Muscle layer of colon (tissue), 2 donors: ENCODE measurements around the gene SMARCE1.
A peak's percentile ranks its signal among the peaks of the same experiment; 100 is the strongest.

Experiments used
- H3K27ac ChIP-seq: one replicate; pipeline ENCODE4 v1.7.0; 2013; ENCODE audit warnings: low read depth, mild to moderate bottlenecking, low read length, moderate library complexity
- H3K27me3 ChIP-seq, 2 donors: one replicate each; pipeline ENCODE4 v1.7.0; 2013; ENCODE audit warnings: low read length in 2 of 2, mild to moderate bottlenecking in 2 of 2; ENCODE audit not compliant: insufficient read depth in 2 of 2, control insufficient read depth in 1 of 2
- H3K36me3 ChIP-seq: one replicate; pipeline ENCODE4 v1.7.0; 2013; ENCODE audit warnings: mild to moderate bottlenecking, low read length; ENCODE audit not compliant: insufficient read depth
- H3K4me1 ChIP-seq: one replicate; pipeline ENCODE4 v1.7.0; 2013; ENCODE audit warnings: mild to moderate bottlenecking, low read length; ENCODE audit not compliant: insufficient read depth
- H3K4me3 ChIP-seq, 2 donors: one replicate each; pipeline ENCODE4 v1.7.0; 2013; ENCODE audit warnings: low read length in 2 of 2, low read depth in 1 of 2, mild to moderate bottlenecking in 1 of 2, moderate library complexity in 1 of 2
- H3K9ac ChIP-seq: one replicate; pipeline ENCODE4 v1.7.0; 2013; ENCODE audit warnings: low read length
- H3K9me3 ChIP-seq: one replicate; pipeline ENCODE4 v1.7.0; 2013; ENCODE audit warnings: mild to moderate bottlenecking, low read length
- donor health status: abdominal sarcoma.
- donor health status: Adenocarcinoma of cecum.

SMARCE1 gene

DNA sequence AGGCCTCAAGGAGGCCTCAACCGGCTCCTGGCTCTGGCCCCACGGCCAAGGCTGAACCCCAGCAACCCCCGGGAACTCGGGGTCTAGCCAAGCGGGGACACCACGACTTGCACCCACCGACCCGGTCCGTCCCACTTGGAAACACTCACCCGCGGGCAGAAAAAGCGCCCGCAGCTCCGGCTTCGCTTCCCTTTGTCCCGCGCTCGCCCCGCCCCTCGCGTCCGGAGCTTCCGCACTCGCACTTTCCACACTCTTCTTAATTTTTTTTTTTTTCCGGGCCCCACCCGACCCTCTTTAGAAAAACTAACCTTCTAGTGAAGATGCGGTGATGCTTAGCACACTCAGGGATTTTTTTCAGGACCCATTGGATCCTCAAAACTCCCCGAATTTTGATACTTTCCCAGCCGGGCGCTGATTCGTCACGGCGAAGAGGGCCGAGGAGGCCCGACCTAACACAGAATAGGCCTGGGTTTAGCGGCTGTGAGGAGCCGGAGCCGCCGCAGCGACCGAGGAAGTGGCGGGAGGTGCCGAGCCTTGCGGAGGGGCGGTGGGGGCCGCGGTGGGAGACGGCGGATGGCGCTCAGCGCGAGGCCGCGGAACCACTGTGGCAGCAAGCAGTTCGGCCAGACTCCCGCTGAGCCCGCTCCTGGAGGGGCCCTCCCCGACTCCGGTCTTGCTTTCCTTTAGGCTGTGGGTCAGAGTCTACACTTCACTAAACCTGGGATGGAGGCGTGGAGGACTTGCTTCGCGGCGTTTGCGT is at the start of gene SMARCE1:
Gene SMARCE1 (minus strand): TSS at position 195 of the 760 bp plus-strand sequence. CDS start 2,016 bp downstream, outside the sequence.
- Histone ChIP-seq H3K36me3 (peaks cover 15% of the 10 kb centered on the region), H3K27ac (peak within 1 kb of the TSS; percentile 95), H3K27me3 (no peaks in the 10 kb centered on the region), H3K9ac (peak within 1 kb of the TSS; percentile 93), H3K4me1 (peaks cover 34% of the 10 kb centered on the region), H3K4me3 (peak within 1 kb of the TSS; percentile 82 to 98), H3K9me3 (no peaks in the 10 kb centered on the region)

DNA sequence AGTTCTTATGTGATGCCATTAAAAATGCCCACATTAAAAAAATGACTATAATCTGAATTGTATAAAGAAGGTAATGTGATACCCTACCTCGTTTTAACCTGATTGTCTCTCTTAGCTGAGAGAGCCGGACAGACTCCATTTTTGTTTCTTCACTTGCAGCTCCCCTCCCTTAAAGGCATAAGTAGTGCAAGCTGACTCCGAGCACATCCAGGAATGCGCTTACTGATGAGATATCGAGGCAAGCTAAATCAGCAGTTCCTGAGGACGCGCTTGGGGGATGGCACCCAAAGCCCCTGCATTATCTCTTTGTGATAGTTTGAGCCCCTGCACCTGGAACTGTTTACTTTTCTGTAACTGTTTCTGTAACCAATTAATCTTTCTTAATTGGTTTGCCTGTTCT is 49.7 kb upstream of the SMARCE1 start:
- H3K9ac ChIP-seq, result no peak overlapping the region
- H3K36me3 ChIP-seq, result no peaks in the 10 kb centered on the region
- no peaks in the 10 kb centered on the region for H3K9me3 ChIP-seq
- no peak overlapping the region for H3K4me3 ChIP-seq
- H3K27me3 ChIP-seq, result no peaks in the 10 kb centered on the region
- no peak overlapping the region for H3K27ac ChIP-seq
- H3K4me1 ChIP-seq, result no peaks in the 10 kb centered on the region

DNA sequence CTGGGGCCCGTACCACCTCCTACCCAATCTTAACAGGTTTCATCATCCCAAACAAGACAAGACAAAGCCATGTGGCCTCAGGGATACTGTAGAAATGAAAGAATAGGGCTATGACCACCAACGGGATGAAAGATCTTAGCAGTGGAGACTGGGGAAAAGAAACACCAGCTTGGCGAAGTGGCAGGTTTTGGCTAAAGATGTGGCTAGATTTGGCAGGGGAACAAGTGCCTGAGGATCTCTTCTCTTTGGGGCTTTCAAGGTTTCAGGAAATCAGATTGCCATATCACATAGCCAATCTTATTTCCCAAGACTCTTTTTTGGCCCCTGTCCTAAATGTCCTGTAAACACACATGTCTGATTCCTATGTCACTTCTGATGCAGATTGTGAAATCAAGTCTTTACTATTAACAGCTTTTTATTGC is 49.0 kb upstream of the SMARCE1 start:
- Histone ChIP-seq H3K4me1 (no peaks in the 10 kb centered on the region), H3K9me3 (no peaks in the 10 kb centered on the region), H3K27me3 (no peaks in the 10 kb centered on the region), H3K27ac (no peak overlapping the region), H3K4me3 (no peak overlapping the region), H3K36me3 (no peaks in the 10 kb centered on the region), H3K9ac (no peak overlapping the region)

DNA sequence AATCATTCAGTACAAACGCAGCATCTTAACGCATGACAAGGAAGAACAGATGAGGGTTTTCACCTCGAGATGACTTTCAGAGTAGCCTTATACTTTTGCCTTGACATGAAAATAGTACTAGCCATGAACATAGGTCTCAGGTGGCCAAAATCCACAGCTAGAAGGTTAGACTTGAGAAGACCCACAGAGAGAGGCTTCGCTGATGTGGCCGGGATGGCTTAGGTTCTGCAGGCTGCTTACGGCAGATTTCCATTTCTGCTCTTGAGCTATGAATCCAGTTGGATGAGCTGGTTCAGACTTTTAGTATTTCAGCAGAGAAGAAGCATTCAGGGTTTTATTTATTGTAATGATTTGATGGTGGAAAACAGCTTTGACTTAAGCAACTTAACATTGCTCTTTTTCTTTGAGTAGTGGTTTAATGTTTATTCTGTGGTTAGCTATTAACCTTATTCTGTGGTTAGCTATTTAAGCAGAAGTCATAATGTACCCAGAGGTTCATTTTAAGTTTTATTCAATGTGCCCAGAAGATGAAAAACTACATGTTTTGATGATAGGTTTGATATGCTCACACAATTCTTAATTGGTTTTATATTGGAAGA is 48.4 kb upstream of the SMARCE1 start:
- Histone ChIP-seq H3K36me3 (no peaks in the 10 kb centered on the region), H3K4me3 (no peak overlapping the region), H3K27ac (no peak overlapping the region), H3K4me1 (no peaks in the 10 kb centered on the region), H3K9ac (no peak overlapping the region), H3K27me3 (no peaks in the 10 kb centered on the region), H3K9me3 (no peaks in the 10 kb centered on the region)

DNA sequence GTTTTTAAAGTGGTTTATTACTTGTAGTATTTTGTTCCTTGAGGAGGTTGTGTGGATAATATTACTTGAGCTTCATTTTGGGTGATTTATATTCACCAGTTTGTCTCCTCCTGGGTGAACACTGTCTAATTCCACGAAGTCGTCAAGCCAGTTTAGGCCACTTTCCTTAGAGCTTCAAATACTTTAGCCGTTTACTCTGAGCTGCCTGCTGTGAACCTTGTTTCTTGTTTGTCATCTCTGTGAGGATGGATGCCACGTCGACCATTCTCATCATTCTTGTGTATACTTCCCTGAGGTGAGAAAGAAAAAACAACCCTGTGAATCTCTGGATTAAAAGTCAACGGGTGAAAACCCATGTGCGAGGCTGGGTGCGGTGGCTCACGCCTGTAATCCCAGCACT is 47.0 kb upstream of the SMARCE1 start:
- H3K36me3 ChIP-seq, result no peaks in the 10 kb centered on the region
- H3K9me3 ChIP-seq, result no peaks in the 10 kb centered on the region
- no peaks in the 10 kb centered on the region for H3K4me1 ChIP-seq
- no peaks in the 10 kb centered on the region for H3K27me3 ChIP-seq
- H3K27ac ChIP-seq, result no peak overlapping the region
- H3K4me3 ChIP-seq, result no peak overlapping the region
- H3K9ac ChIP-seq, result no peak overlapping the region

DNA sequence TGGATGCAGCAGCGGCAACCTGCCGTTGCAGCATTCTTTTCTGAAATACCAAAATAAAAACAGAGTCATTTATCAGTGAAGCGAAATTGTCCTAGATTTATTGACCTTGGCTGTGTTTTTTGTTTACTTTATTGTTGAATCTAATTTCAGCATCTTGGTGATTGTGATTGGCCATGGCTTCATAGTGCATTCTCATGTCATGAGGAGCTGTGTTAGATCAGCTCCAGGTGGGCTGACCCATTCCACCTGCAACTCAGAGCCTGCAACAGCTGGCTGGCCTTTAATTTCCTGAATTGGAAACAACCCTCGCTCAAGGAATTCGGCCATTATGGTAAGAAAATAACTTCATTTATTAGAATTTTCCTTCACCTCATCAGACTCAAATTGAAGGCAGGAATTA is 39.5 kb upstream of the SMARCE1 start:
- Histone ChIP-seq H3K9ac (no peak overlapping the region), H3K4me1 (no peaks in the 10 kb centered on the region), H3K27ac (no peak overlapping the region), H3K36me3 (no peaks in the 10 kb centered on the region), H3K9me3 (no peaks in the 10 kb centered on the region), H3K4me3 (no peak overlapping the region), H3K27me3 (no peaks in the 10 kb centered on the region)

DNA sequence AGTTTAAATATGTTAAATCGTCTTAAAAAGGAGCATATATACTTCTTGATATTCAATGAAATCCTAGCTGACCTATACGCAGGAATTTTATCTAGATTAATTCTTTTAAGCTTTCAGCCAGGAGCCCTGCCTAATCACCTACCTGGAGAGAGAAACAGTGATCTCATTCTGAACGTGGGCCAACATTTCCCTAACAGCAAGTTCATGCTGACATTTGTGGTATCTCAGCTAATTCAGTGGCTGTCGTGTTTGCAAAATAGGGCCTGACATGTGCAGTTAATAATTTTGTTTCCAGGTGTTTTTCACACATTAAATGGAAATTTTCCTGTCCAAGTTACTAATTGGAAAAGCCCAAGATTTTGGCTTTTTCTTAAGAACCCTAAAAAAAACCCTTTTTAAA is 38.6 kb upstream of the SMARCE1 start:
- no peaks in the 10 kb centered on the region for H3K36me3 ChIP-seq
- H3K9ac ChIP-seq, result no peak overlapping the region
- H3K9me3 ChIP-seq, result no peaks in the 10 kb centered on the region
- no peaks in the 10 kb centered on the region for H3K27me3 ChIP-seq
- H3K4me3 ChIP-seq, result no peak overlapping the region
- H3K4me1 ChIP-seq, result no peaks in the 10 kb centered on the region
- H3K27ac ChIP-seq, result no peak overlapping the region

DNA sequence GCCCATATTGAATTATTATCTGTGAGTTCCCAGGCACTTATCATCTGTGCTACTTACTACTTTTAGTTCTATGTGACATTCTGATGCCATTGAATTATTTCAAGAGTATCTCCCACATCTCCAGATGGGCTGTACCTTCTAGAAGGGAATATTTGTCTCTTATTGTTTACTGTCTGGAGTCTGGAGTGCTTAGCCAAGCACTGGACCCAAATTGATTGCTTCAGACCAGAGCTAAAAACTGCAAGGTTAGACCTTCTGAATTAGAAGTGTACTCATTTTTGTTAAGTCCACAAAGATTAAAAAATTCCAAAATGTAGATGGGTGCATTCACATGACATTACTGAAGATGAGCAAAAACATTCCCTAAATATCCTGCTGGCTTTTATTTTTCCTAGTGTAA is 33.4 kb upstream of the SMARCE1 start:
- H3K36me3 ChIP-seq, result no peaks in the 10 kb centered on the region
- H3K27me3 ChIP-seq, result peaks cover 0 to 9% of the 10 kb centered on the region in 2 donors
- H3K9ac ChIP-seq, result no peak overlapping the region
- H3K27ac ChIP-seq, result no peak overlapping the region
- no peaks in the 10 kb centered on the region for H3K9me3 ChIP-seq
- H3K4me3 ChIP-seq, result no peak overlapping the region
- H3K4me1 ChIP-seq, result no peaks in the 10 kb centered on the region

DNA sequence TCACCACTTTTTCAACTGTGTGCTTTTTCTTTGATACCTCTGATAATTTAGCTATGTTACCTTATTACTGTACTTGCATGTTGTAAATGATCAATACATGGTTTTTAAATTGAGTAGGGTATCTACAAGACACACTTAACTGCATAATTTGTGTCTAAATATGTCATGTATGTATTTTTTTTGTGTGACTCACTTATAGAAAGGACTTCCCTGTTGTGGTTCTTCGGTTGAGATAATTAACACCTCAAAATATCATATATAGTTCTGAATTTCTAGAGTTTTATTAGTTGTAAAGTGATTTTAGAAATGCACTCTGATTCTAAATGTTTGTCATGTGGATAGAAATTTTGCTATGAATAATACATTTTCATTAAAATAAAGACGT is 31.9 kb upstream of the SMARCE1 start:
- Histone ChIP-seq H3K9me3 (no peaks in the 10 kb centered on the region), H3K36me3 (no peaks in the 10 kb centered on the region), H3K4me3 (no peak overlapping the region), H3K9ac (no peak overlapping the region), H3K27ac (no peak overlapping the region), H3K27me3 (peaks cover 0 to 9% of the 10 kb centered on the region in 2 donors), H3K4me1 (no peaks in the 10 kb centered on the region)

DNA sequence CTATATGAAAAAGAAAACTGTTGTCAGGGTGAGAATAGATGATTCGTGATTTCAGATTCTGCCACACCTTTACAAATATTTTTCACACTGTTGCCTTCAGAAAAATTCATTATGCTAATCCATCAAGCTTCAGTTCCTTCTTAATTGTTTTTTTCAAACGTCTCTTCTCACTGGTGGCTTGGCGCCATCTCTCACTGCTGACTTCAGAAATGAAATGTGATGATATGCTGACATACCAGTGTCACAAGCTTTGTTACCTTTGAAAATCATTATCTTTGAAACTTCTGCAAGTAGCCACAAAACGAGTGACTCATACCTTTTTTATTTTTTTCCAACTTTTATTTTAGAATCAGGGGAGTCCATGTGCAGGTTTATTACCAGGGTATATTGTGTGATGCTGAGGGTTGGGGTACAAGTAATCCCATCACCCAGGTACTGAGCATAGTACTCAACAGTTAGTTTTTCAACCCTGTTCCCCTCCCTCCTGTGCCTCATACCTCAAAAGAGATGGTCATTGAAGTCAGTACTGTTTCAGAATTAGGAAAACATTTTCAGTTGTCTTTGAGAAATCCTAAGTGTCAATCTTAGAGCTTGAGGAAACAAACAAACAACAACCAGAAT is 31.4 kb upstream of the SMARCE1 start:
- Histone ChIP-seq H3K27ac (no peak overlapping the region), H3K36me3 (no peaks in the 10 kb centered on the region), H3K27me3 (peaks cover 0 to 9% of the 10 kb centered on the region in 2 donors), H3K4me3 (no peak overlapping the region), H3K9ac (no peak overlapping the region), H3K4me1 (no peaks in the 10 kb centered on the region), H3K9me3 (no peaks in the 10 kb centered on the region)

DNA sequence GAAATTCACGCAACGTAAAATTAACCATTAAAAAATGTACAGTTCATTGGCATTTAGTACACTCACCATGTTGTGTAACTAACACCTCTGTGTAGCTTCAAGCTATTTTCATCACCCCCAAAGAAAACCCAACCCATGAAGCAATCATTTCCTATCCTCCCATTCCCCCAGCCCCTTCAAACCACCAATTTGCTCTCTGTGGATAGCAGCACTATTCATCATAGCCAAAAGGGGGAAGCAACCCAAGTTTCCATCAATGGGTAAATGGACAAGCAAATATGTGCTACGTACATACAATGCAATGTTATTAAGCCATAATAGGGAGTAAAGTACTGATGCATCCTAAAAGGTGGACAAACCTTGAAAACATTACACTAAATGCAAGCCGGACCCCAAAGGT is 28.3 kb upstream of the SMARCE1 start:
- Histone ChIP-seq H3K4me3 (no peak overlapping the region), H3K9me3 (no peaks in the 10 kb centered on the region), H3K9ac (no peak overlapping the region), H3K36me3 (no peaks in the 10 kb centered on the region), H3K4me1 (no peaks in the 10 kb centered on the region), H3K27ac (no peak overlapping the region), H3K27me3 (peaks cover 0 to 9% of the 10 kb centered on the region in 2 donors)
